Measurements from ENCODE around the gene DENND1C.

Gene DENND1C

GRCh38 chr19:6421075-6422014 is 60.2 kb downstream of the DENND1C start:
- DNase-seq = no peak

GRCh38 chr19:6418562-6418932 is 63.0 kb downstream of the DENND1C start:
- DNase-seq = no peak

GRCh38 chr19:6417713-6418561 is 63.6 kb downstream of the DENND1C start:
- DNase-seq = no peak

Data from activated CD4-positive, alpha-beta T cell treated with anti-CD3 and anti-CD28 coated beads, Interleukin-2, amount 50 U/mL, for 48 hours (primary cell).